Neuron (in vitro differentiated cells): ENCODE data around the gene UST.

Experiments
- H2AFZ ChIP-seq: one replicate; pipeline ENCODE4 v1.6.1; 2013; ENCODE audit warnings: low read depth, mild to moderate bottlenecking, inconsistent platforms, low read length, moderate library complexity
- H3K27me3 ChIP-seq: one replicate; pipeline ENCODE4 v1.6.1; 2013; ENCODE audit warnings: low read length; ENCODE audit not compliant: insufficient read depth
- H3K36me3 ChIP-seq: one replicate; pipeline ENCODE4 v1.6.1; 2013; ENCODE audit warnings: low read length; ENCODE audit not compliant: insufficient read depth
- H3K4me1 ChIP-seq: one replicate; pipeline ENCODE4 v1.6.1; 2013; ENCODE audit warnings: low read length; ENCODE audit not compliant: insufficient read depth
- H3K4me3 ChIP-seq: 2 replicates; pipeline ENCODE4 v1.5.1; 2013; ENCODE audit warnings: mild to moderate bottlenecking, low read length, moderate library complexity
- H3K9me3 ChIP-seq: one replicate; pipeline ENCODE4 v1.6.1; 2013; ENCODE audit warnings: low read length

Gene UST, protein sequence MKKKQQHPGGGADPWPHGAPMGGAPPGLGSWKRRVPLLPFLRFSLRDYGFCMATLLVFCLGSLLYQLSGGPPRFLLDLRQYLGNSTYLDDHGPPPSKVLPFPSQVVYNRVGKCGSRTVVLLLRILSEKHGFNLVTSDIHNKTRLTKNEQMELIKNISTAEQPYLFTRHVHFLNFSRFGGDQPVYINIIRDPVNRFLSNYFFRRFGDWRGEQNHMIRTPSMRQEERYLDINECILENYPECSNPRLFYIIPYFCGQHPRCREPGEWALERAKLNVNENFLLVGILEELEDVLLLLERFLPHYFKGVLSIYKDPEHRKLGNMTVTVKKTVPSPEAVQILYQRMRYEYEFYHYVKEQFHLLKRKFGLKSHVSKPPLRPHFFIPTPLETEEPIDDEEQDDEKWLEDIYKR

DNA sequence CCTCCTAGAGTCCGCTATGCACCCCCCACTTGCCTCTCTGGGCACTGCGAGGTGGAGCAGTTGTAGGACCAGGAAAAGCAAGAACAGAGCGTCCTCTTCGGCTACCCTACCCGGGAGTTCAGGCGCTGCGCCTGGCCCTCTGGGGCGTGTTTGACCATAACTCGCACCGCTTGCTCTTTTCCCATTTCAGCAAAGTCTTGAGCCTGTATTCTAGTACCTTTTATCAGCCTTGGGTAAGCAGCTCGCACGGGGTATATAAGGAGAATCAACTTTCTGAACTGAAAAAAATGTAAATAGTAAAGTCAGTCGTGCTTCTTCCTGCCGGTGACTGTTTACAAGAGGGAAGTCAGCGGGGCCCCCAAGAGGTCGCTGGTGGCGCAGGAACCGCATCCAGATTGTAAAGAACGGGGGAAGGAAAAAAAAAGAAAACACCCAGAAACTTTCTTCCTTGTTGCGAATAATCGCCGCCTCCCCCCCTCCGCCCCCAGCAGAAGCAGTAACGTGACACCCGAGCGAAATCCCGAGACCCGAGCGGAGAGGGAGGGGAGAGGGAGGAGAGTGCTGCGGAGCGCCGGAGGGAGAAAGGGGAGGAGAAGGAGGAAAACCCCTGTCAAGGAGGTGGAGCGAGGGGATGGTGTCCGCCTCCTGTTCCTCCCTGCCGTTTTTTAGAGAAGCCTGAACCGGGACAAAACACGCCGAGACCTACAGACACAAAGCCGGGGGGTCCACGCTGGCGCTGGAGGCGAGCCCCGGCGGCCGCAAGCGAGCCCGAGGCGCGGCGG, at the start of gene UST:
Gene UST, plus strand, starts transcription at position 668 of the 782 bp plus-strand sequence. CDS start 401 bp downstream, outside the sequence.
- Histone ChIP-seq H2AFZ (peak within 1 kb of the TSS; percentile 85), H3K4me3 (peak within 1 kb of the TSS; percentile 82), H3K36me3 (no peaks in the 10 kb centered on the region), H3K9me3 (no peaks in the 10 kb centered on the region), H3K27me3 (no peaks in the 10 kb centered on the region), H3K4me1 (peaks cover 19% of the 10 kb centered on the region)

DNA sequence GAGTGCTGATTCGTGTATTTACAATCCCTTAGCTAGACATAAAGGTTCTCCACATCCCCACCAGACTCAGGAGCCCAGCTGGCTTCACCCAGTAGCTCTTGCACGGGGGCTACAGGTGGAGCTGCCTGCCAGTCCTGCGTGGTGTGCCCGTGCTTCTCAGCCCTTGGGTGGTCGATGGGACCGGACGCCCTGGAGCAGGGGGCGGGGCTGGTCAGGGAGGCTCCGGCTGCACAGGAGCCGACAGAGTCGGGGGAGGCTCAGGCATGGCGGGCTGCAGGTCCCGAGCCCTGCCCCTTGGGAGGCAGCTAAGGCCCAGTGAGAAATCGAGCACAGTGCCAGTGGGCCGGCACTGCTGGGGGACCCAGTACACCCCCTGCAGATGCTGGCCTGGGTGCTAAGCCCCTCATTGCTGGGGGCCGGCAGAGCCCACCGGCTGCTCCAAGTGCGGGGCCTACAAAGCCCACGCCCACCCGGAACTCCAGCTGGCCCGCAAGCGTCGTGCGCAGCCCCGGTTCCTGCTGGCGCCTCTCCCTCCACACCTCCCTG, 48.9 kb upstream of the UST start:
- no peaks in the 10 kb centered on the region for H3K27me3 ChIP-seq
- no peak overlapping the region for H2AFZ ChIP-seq
- H3K36me3 ChIP-seq, result no peaks in the 10 kb centered on the region
- H3K4me1 ChIP-seq, result peaks cover 6% of the 10 kb centered on the region
- H3K9me3 ChIP-seq, result no peaks in the 10 kb centered on the region
- H3K4me3 ChIP-seq, result no peak overlapping the region

DNA sequence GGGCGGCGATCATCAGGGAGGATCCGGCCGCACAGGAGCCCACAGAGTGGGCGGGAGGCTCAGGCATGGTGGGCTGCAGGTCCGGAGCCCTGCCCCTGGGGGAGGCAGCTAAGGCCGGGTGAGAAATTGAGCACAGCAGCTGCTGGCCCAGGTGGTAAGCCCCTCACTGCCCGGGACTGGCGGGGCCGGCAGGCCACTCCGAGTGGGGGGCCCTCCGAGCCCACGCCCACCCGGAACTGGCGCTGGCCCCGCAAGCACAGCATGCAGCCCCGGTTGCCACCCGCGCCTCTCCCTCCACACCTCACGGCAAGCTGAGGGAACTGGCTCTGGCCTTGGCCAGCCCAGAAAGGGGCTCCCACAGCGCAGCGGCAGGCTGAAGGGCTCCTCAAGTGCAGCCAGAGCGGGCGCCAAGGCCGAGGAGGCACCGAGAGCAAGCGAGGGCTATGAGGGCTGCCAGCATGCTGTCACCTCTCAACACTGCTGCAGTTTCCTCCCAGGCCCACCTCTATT, 48.1 kb upstream of the UST start:
- Histone ChIP-seq H3K4me3 (no peak overlapping the region), H2AFZ (no peak overlapping the region), H3K27me3 (no peaks in the 10 kb centered on the region), H3K4me1 (peaks cover 6% of the 10 kb centered on the region), H3K9me3 (no peaks in the 10 kb centered on the region), H3K36me3 (no peaks in the 10 kb centered on the region)

- Histone ChIP-seq H3K36me3 (no peaks in the 10 kb centered on the region), H2AFZ (no peak overlapping the region), H3K4me3 (no peak overlapping the region)
Measured at GRCh38 chr6:148700047-148700715, 46.6 kb upstream of the UST start.

DNA sequence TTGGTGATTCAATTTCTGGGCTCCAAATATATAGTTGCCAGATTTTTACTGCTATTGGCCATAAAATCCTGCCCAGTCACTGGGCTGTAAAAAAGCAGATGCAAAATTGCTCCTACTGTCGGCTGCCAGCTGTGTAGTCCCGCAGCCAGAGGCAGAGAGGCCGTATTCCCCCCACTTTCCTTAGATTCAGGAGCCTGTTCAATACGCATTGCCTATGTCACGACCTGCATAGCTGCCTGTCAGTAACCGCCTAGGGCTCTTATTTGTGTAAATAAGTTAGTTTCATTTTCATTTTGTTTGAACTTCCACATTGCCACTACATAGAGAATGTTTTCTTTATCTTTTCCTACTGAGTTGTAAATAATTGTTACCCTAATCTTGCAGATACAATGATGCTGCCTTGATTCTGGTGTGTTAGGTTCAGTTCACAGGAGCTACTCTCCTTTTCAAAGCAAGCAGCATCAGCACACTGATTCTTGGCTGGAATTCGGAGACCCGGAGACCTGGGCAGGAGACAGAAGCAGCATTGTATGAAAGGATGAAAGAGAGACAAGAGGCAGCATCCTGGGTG, 46.0 kb upstream of the UST start:
- no peaks in the 10 kb centered on the region for H3K27me3 ChIP-seq
- H3K4me3 ChIP-seq, result no peak overlapping the region
- no peaks in the 10 kb centered on the region for H3K36me3 ChIP-seq

More at GRCh38 chr6:148700047-148700715, 46.6 kb upstream of the UST start:
- H3K27me3 ChIP-seq, result no peaks in the 10 kb centered on the region
- peaks cover 6% of the 10 kb centered on the region for H3K4me1 ChIP-seq
- no peaks in the 10 kb centered on the region for H3K9me3 ChIP-seq

GRCh38 chr6:148701375-148701774, 45.5 kb upstream of the UST start:
- H3K4me3 ChIP-seq, result no peak overlapping the region
- peaks cover 6% of the 10 kb centered on the region for H3K4me1 ChIP-seq
- H3K36me3 ChIP-seq, result no peaks in the 10 kb centered on the region
- H3K27me3 ChIP-seq, result no peaks in the 10 kb centered on the region
- no peak overlapping the region for H2AFZ ChIP-seq
- no peaks in the 10 kb centered on the region for H3K9me3 ChIP-seq

More for the DNA sequence above, 46.0 kb upstream of the UST start:
- H3K4me1 ChIP-seq, result peaks cover 6% of the 10 kb centered on the region
- no peak overlapping the region for H2AFZ ChIP-seq
- no peaks in the 10 kb centered on the region for H3K9me3 ChIP-seq

DNA sequence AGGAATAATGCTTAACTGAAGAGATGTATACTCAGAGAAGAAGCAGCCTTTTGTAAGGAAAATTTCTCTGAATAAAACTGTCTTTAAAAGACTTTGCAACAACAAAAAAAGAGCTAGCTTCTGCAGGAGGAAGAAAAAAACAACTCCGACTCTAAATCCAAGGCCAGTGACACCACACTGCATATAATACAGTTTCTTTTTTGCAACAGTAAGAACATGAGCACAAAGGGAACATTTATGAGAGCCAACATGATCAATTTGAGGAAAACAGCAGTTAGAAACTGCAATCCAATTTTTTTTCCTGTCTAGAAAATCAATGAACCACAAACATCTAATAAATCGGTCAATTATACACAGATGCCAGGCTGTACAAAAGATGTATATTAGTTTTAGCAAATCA, 42.9 kb upstream of the UST start:
- Histone ChIP-seq H3K9me3 (no peaks in the 10 kb centered on the region), H3K4me1 (peaks cover 7% of the 10 kb centered on the region), H2AFZ (no peak overlapping the region), H3K27me3 (no peaks in the 10 kb centered on the region), H3K36me3 (no peaks in the 10 kb centered on the region), H3K4me3 (no peak overlapping the region)

DNA sequence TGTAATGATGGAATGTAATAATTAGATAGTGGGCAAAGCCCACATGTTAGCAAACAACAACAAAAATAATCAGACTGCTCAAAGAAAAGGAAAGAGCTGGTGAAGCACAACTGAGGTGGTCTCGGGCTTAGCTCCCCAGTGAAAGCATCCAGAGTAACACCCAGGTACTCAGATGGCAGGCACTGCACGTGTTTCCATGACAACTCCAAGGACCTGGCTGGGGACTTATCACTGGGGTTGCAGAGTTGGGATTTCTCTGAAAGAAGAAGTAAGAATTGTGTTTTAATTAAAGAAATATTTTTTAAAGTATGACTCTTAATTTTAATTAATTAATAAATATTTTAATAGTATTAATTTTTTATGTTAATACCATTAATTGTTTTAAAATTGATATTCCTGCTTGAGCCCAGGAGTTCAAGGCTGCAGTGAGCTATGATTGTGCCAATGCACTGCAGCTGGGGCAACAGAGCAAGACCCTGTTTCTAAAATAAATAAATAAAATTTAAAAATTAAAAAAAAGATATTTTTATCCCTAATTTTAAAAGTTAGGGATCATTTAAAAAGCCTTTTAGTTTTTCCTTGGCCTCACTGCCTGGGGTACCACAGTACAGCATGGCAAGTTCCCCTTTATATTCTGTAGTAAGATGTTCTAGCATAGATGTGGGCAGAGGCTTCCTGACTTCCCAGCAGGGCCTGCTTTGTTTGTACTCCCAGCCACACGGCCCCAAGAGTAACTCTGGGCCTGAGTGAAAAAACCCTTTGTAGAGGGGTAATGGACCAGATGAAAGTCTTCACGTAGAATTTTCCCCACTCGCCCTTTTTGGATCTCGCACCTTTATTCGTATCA, 42.2 kb upstream of the UST start:
- no peaks in the 10 kb centered on the region for H3K36me3 ChIP-seq
- peaks cover 9% of the 10 kb centered on the region for H3K4me1 ChIP-seq
- no peaks in the 10 kb centered on the region for H3K27me3 ChIP-seq
- no peaks in the 10 kb centered on the region for H3K9me3 ChIP-seq
- H3K4me3 ChIP-seq, result no peak overlapping the region
- H2AFZ ChIP-seq, result no peak overlapping the region

GRCh38 chr6:148708707-148709106, 38.1 kb upstream of the UST start:
- H3K27me3 ChIP-seq, result no peaks in the 10 kb centered on the region
- H3K4me3 ChIP-seq, result no peak overlapping the region
- no peaks in the 10 kb centered on the region for H3K9me3 ChIP-seq
- peaks cover 2% of the 10 kb centered on the region for H3K4me1 ChIP-seq
- H3K36me3 ChIP-seq, result no peaks in the 10 kb centered on the region
- H2AFZ ChIP-seq, result no peak overlapping the region

- no peaks in the 10 kb centered on the region for H3K27me3 ChIP-seq
- H3K9me3 ChIP-seq, result no peaks in the 10 kb centered on the region
- peaks cover 2% of the 10 kb centered on the region for H3K4me1 ChIP-seq
- no peak overlapping the region for H2AFZ ChIP-seq
- no peaks in the 10 kb centered on the region for H3K36me3 ChIP-seq
- H3K4me3 ChIP-seq, result no peak overlapping the region
Measured at GRCh38 chr6:148709577-148709976, 37.3 kb upstream of the UST start.

GRCh38 chr6:148711833-148712654, 34.8 kb upstream of the UST start:
- Histone ChIP-seq H3K4me3 (no peak overlapping the region), H2AFZ (no peak overlapping the region), H3K36me3 (no peaks in the 10 kb centered on the region), H3K4me1 (peaks cover 2% of the 10 kb centered on the region), H3K9me3 (no peaks in the 10 kb centered on the region), H3K27me3 (peaks cover 2% of the 10 kb centered on the region)
